ENCODE results near the gene TPH1. TPM values are rescaled to one million over a fixed set of nuclear protein-coding genes. Genes with fewer than 3 reads are reported as not detected.

The TPH1 gene
- total RNA-seq, 5 donors from 2014 or later (not counting 1 experiment from before 2014, with no cell fraction given), result 0.38 to 1.3 (median 1.1) TPM

DNA sequence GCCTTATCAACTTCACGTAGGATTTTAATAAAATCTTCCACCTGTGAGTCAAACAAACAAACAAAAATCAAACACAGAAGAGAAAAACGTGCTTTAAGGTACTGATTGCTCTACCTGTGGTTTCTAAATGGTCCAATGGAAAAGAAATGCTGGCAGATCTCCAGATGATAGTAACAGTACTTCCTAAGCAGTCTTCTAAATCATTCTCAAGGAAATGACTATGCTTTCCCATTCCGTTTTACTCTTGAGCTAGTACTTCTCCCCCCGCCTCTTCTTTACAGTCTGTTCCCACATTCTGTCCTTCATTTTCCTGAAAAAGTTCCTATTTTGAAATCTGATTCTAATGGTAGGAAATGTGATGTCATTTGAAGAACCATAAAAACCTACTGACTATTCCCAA lies 34.4 kb upstream of the TPH1 start:
- CTCF ChIA-PET, result no interaction called here
- no peak overlapping the region for H3K4me3 Mint-ChIP-seq
- H3K4me1 Mint-ChIP-seq, result no peaks in the 10 kb centered on the region
- POLR2A ChIA-PET, result no interaction called here
- no peak overlapping the region for H3K27ac Mint-ChIP-seq
- H3K9me3 ChIP-seq, result no peaks in the 10 kb centered on the region
- DNase-seq (no peak), ATAC-seq (replicated peaks in 1 of 4) (no peak)
- no peaks in the 10 kb centered on the region for H3K4me1 ChIP-seq (ENCODE audit: control insufficient read depth in 1 of 2, extremely low read depth in 1 of 2, insufficient read depth in 2 of 2, low read length in 2 of 2)
- whole genome bisulfite sequencing (ENCODE audit: insufficient coverage), result 40% methylated on average over 1 of the region's 4 CpGs
- H3K27me3 Mint-ChIP-seq, result no peaks in the 10 kb centered on the region
- no peaks in the 10 kb centered on the region for H3K9me3 Mint-ChIP-seq
- no peak overlapping the region for H3K27ac ChIP-seq (ENCODE audit: low read length)
- peaks cover 30% of the 10 kb centered on the region for H3K36me3 Mint-ChIP-seq
- peaks cover 5 to 21% of the 10 kb centered on the region in 2 donors for H3K36me3 ChIP-seq (ENCODE audit: control insufficient read depth in 2 of 2, extremely low read depth in 1 of 2, insufficient read depth in 1 of 2, low read length in 1 of 2)
- H3K27me3 ChIP-seq (replicated peaks in 1 of 2; ENCODE audit: control insufficient read depth in 2 of 2, extremely low read depth in 1 of 2, insufficient read depth in 2 of 2, low read length in 1 of 2), result no peaks in the 10 kb centered on the region
- H3K4me3 ChIP-seq (ENCODE audit: control insufficient read depth in 1 of 2, extremely low read depth in 1 of 2, low read length in 1 of 2), result no peak overlapping the region

GRCh38 chr11:18078909-18079308 lies 32.8 kb upstream of the TPH1 start:
- ChIA-PET CTCF (interaction anchor here in 1 of 2 donors (0.6 to 1.0 kb wide), 2 partner anchors 11 to 91 kb away, joined by 3 read pairs; no protein-coding TSS in a partner anchor), POLR2A (no interaction called here)
- DNase-seq (no peak), ATAC-seq (replicated peaks in 1 of 4) (no peak)
- Histone ChIP-seq H3K4me1 (ENCODE audit: control insufficient read depth in 1 of 2, extremely low read depth in 1 of 2, insufficient read depth in 2 of 2, low read length in 2 of 2) (no peaks in the 10 kb centered on the region), H3K27ac (ENCODE audit: low read length) (no peak overlapping the region), H3K36me3 (ENCODE audit: control insufficient read depth in 2 of 2, extremely low read depth in 1 of 2, insufficient read depth in 1 of 2, low read length in 1 of 2) (peaks cover 5 to 14% of the 10 kb centered on the region in 2 donors), H3K27me3 (replicated peaks in 1 of 2; ENCODE audit: control insufficient read depth in 2 of 2, extremely low read depth in 1 of 2, insufficient read depth in 2 of 2, low read length in 1 of 2) (no peaks in the 10 kb centered on the region), H3K4me3 (ENCODE audit: control insufficient read depth in 1 of 2, extremely low read depth in 1 of 2, low read length in 1 of 2) (no peak overlapping the region), H3K9me3 (no peaks in the 10 kb centered on the region)
- H3K4me1 Mint-ChIP-seq, result no peaks in the 10 kb centered on the region
- H3K27me3 Mint-ChIP-seq, result no peaks in the 10 kb centered on the region
- peaks cover 33% of the 10 kb centered on the region for H3K36me3 Mint-ChIP-seq
- H3K4me3 Mint-ChIP-seq, result no peak overlapping the region
- WGBS (ENCODE audit: insufficient coverage), result no CpG with 5 or more reads among the region's 2 CpGs
- no peaks in the 10 kb centered on the region for H3K9me3 Mint-ChIP-seq
- H3K27ac Mint-ChIP-seq, result no peak overlapping the region

- no peaks in the 10 kb centered on the region for H3K36me3 ChIP-seq (ENCODE audit: control insufficient read depth in 2 of 2, extremely low read depth in 1 of 2, insufficient read depth in 1 of 2, low read length in 1 of 2)
- no peaks in the 10 kb centered on the region for H3K4me1 ChIP-seq (ENCODE audit: control insufficient read depth in 1 of 2, extremely low read depth in 1 of 2, insufficient read depth in 2 of 2, low read length in 2 of 2)
- H3K27me3 Mint-ChIP-seq, result no peaks in the 10 kb centered on the region
- no peak overlapping the region for H3K4me3 ChIP-seq (ENCODE audit: control insufficient read depth in 1 of 2, extremely low read depth in 1 of 2, low read length in 1 of 2)
- ChIA-PET CTCF (interaction anchor here in 1 of 2 donors (0.6 kb wide), 1 partner anchor 14 kb away, joined by 4 read pairs; no protein-coding TSS in a partner anchor), POLR2A (interaction anchor here in 1 of 2 donors (0.6 kb wide), 1 partner anchor 463 kb away, joined by 7 read pairs; no protein-coding TSS in a partner anchor)
- H3K27me3 ChIP-seq (replicated peaks in 1 of 2; ENCODE audit: control insufficient read depth in 2 of 2, extremely low read depth in 1 of 2, insufficient read depth in 2 of 2, low read length in 1 of 2), result no peaks in the 10 kb centered on the region
- ATAC-seq (replicated peaks in 1 of 4), result no peak
- peaks cover 23% of the 10 kb centered on the region for H3K36me3 Mint-ChIP-seq
- no peak overlapping the region for H3K27ac Mint-ChIP-seq
- H3K4me3 Mint-ChIP-seq, result no peak overlapping the region
- H3K9me3 ChIP-seq, result no peaks in the 10 kb centered on the region
- H3K9me3 Mint-ChIP-seq, result no peaks in the 10 kb centered on the region
- no peak overlapping the region for H3K27ac ChIP-seq (ENCODE audit: low read length)
- DNase-seq, result no peak
- H3K4me1 Mint-ChIP-seq, result no peaks in the 10 kb centered on the region
- WGBS (ENCODE audit: insufficient coverage), result no CpG with 5 or more reads among the region's 3 CpGs
These were observed 29.4 kb upstream of the TPH1 start for GRCh38 chr11:18075444-18075843.

GRCh38 chr11:18071098-18071705 lies 25.1 kb upstream of the TPH1 start:
- no peak overlapping the region for H3K27ac Mint-ChIP-seq
- H3K9me3 ChIP-seq, result no peaks in the 10 kb centered on the region
- H3K27me3 ChIP-seq (replicated peaks in 1 of 2; ENCODE audit: control insufficient read depth in 2 of 2, extremely low read depth in 1 of 2, insufficient read depth in 2 of 2, low read length in 1 of 2), result no peaks in the 10 kb centered on the region
- POLR2A ChIA-PET, result interaction anchor here in 1 of 2 donors (0.6 kb wide), 1 partner anchor 18 kb away, joined by 3 read pairs; no protein-coding TSS in a partner anchor
- no peak for DNase-seq
- no peaks in the 10 kb centered on the region for H3K9me3 Mint-ChIP-seq
- no peaks in the 10 kb centered on the region for H3K36me3 ChIP-seq (ENCODE audit: control insufficient read depth in 2 of 2, extremely low read depth in 1 of 2, insufficient read depth in 1 of 2, low read length in 1 of 2)
- no peaks in the 10 kb centered on the region for H3K4me1 ChIP-seq (ENCODE audit: control insufficient read depth in 1 of 2, extremely low read depth in 1 of 2, insufficient read depth in 2 of 2, low read length in 2 of 2)
- WGBS (ENCODE audit: insufficient coverage), result no CpG with 5 or more reads among the region's 4 CpGs
- ATAC-seq (replicated peaks in 1 of 4), result no peak
- H3K4me1 Mint-ChIP-seq, result no peaks in the 10 kb centered on the region
- H3K4me3 Mint-ChIP-seq, result no peak overlapping the region
- CTCF ChIA-PET, result interaction anchor here in 1 of 2 donors (1.0 kb wide), 1 partner anchor 80 kb away, joined by 3 read pairs; no protein-coding TSS in a partner anchor
- no peak overlapping the region for H3K27ac ChIP-seq (ENCODE audit: low read length)
- no peak overlapping the region for H3K4me3 ChIP-seq (ENCODE audit: control insufficient read depth in 1 of 2, extremely low read depth in 1 of 2, low read length in 1 of 2)
- peaks cover 34% of the 10 kb centered on the region for H3K36me3 Mint-ChIP-seq
- H3K27me3 Mint-ChIP-seq, result no peaks in the 10 kb centered on the region

GRCh38 chr11:18067372-18067771 lies 21.3 kb upstream of the TPH1 start:
- POLR2A ChIA-PET, result interaction anchor here (0.5 kb wide), 2 partner anchors 37 to 38 kb away, joined by 5 to 6 read pairs; no protein-coding TSS in a partner anchor
- H3K4me1 Mint-ChIP-seq, result no peaks in the 10 kb centered on the region
- H3K27ac ChIP-seq (ENCODE audit: low read length), result no peak overlapping the region
- no CpG with 5 or more reads among the region's 2 CpGs for WGBS (ENCODE audit: insufficient coverage)
- no peaks in the 10 kb centered on the region for H3K36me3 ChIP-seq (ENCODE audit: control insufficient read depth in 2 of 2, extremely low read depth in 1 of 2, insufficient read depth in 1 of 2, low read length in 1 of 2)
- ATAC-seq (replicated peaks in 1 of 4) (no peak), DNase-seq (no peak)
- H3K27me3 ChIP-seq (replicated peaks in 1 of 2; ENCODE audit: control insufficient read depth in 2 of 2, extremely low read depth in 1 of 2, insufficient read depth in 2 of 2, low read length in 1 of 2), result no peaks in the 10 kb centered on the region
- no peak overlapping the region for H3K4me3 Mint-ChIP-seq
- H3K27ac Mint-ChIP-seq, result no peak overlapping the region
- no peak overlapping the region for H3K4me3 ChIP-seq (ENCODE audit: control insufficient read depth in 1 of 2, extremely low read depth in 1 of 2, low read length in 1 of 2)
- no peaks in the 10 kb centered on the region for H3K27me3 Mint-ChIP-seq
- CTCF ChIA-PET, result no interaction called here
- H3K36me3 Mint-ChIP-seq, result peaks cover 21% of the 10 kb centered on the region
- no peaks in the 10 kb centered on the region for H3K4me1 ChIP-seq (ENCODE audit: control insufficient read depth in 1 of 2, extremely low read depth in 1 of 2, insufficient read depth in 2 of 2, low read length in 2 of 2)
- H3K9me3 Mint-ChIP-seq, result no peaks in the 10 kb centered on the region
- no peaks in the 10 kb centered on the region for H3K9me3 ChIP-seq

DNA sequence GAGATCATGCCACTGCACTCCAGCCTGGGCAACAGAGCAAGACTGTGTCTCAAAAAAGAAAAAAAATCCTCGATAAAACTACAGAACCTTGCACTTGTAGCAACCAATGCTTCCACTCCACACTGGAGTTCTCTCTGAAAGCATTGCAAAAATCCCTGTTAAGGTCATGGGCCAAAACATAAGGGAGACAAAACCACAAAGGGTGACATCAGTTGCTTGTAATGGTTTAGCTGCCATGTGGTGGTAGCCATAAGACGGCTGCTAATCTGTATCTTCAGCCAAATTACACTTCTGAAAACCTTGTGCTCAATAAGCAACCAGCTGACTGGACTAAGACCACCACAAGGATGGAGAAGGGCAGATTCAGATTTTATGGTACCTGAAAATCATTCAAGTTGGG lies 20.6 kb upstream of the TPH1 start:
- Mint-ChIP-seq H3K4me1 (no peaks in the 10 kb centered on the region), H3K9me3 (no peaks in the 10 kb centered on the region), H3K27me3 (no peaks in the 10 kb centered on the region), H3K36me3 (peaks cover 21% of the 10 kb centered on the region), H3K4me3 (no peak overlapping the region), H3K27ac (no peak overlapping the region)
- H3K9me3 ChIP-seq, result no peaks in the 10 kb centered on the region
- no peaks in the 10 kb centered on the region for H3K36me3 ChIP-seq (ENCODE audit: control insufficient read depth in 2 of 2, extremely low read depth in 1 of 2, insufficient read depth in 1 of 2, low read length in 1 of 2)
- H3K27ac ChIP-seq (ENCODE audit: low read length), result no peak overlapping the region
- no peaks in the 10 kb centered on the region for H3K27me3 ChIP-seq (replicated peaks in 1 of 2; ENCODE audit: control insufficient read depth in 2 of 2, extremely low read depth in 1 of 2, insufficient read depth in 2 of 2, low read length in 1 of 2)
- ATAC-seq (replicated peaks in 1 of 4), result no peak
- H3K4me1 ChIP-seq (ENCODE audit: control insufficient read depth in 1 of 2, extremely low read depth in 1 of 2, insufficient read depth in 2 of 2, low read length in 2 of 2), result no peaks in the 10 kb centered on the region
- no peak for DNase-seq
- H3K4me3 ChIP-seq (ENCODE audit: control insufficient read depth in 1 of 2, extremely low read depth in 1 of 2, low read length in 1 of 2), result no peak overlapping the region
- POLR2A ChIA-PET, result interaction anchor here in 1 of 2 donors (0.5 to 0.6 kb wide), 2 partner anchors 26 to 37 kb away, joined by 3 to 5 read pairs; no protein-coding TSS in a partner anchor
- CTCF ChIA-PET, result no interaction called here
- no CpG with 5 or more reads among the region's 2 CpGs for WGBS (ENCODE audit: insufficient coverage)

All from T-cell (primary cell).